Measurements from ENCODE around the gene LEP.

- TF ChIP-seq POLR2A (IDR thresholded peaks at IDR 0.05; ENCODE audit: low read length) (no peak), GATA1 (IDR thresholded peaks at IDR 0.05; ENCODE audit: low read depth, low read length) (no peak)
These were observed 24.8 kb downstream of the LEP start for GRCh38 chr7:128265906-128266300.
